Measurements from ENCODE around the gene ITPA. TPM values are rescaled to one million over a fixed set of nuclear protein-coding genes. Genes with fewer than 3 reads are reported as not detected.

The ITPA gene
- total RNA-seq: 10 to 100 TPM; 35.7 to 76.7 (median 51.8) TPM

DNA sequence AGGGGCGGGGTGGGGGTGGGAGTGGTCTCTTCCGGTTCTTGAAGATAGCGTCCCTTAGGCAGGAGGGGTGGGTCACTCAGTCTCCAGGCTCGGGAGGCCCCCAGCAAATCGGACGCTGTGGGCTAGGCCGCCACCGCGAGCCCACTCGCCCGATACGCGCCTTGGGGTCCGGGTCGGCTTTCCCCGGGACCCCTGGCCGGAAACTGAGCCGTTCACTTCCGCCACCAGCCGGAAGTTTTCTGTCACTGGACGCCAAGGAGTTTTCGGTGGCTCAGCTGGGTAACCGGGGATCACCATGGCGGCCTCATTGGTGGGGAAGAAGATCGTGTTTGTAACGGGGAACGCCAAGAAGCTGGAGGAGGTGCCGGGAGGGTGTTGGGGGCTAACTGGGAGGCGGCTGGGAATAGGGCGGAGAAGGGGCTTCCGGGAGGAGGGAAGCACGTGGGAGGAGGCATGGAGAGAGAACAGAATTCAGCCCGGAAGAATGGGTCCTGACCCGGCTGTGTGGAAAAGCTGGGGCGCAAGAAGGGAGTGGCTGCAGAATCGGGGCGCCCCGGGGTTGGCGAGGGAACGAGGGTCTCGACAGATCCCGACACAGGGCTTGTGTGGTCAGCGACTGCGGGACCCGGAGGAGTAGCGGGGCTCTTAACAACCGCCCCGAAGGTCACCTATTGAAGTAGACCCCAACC is at the start of gene ITPA:
Gene ITPA (plus strand): TSS at position 242 of the 689 bp plus-strand sequence. CDS start 54 bp downstream, at position 296.
- peak within 1 kb of the TSS; percentile 85 to 87 (median 86) for H3K27ac ChIP-seq
- no peaks in the 10 kb centered on the region for H3K27me3 ChIP-seq
- H3K4me3 ChIP-seq: peak within 1 kb of the TSS; percentile 78 to 98 (median 86)
- no peaks in the 10 kb centered on the region for H3K9me3 ChIP-seq
- H3K36me3 ChIP-seq: peaks cover 0 to 11% (median 0%) of the 10 kb centered on the region in 3 donors
- peak; percentile 53 to 75 (median 75) for DNase-seq
- H3K4me1 ChIP-seq: peaks cover 0 to 7% (median 4%) of the 10 kb centered on the region in 4 donors
- TF ChIP-seq, protein P1, sequence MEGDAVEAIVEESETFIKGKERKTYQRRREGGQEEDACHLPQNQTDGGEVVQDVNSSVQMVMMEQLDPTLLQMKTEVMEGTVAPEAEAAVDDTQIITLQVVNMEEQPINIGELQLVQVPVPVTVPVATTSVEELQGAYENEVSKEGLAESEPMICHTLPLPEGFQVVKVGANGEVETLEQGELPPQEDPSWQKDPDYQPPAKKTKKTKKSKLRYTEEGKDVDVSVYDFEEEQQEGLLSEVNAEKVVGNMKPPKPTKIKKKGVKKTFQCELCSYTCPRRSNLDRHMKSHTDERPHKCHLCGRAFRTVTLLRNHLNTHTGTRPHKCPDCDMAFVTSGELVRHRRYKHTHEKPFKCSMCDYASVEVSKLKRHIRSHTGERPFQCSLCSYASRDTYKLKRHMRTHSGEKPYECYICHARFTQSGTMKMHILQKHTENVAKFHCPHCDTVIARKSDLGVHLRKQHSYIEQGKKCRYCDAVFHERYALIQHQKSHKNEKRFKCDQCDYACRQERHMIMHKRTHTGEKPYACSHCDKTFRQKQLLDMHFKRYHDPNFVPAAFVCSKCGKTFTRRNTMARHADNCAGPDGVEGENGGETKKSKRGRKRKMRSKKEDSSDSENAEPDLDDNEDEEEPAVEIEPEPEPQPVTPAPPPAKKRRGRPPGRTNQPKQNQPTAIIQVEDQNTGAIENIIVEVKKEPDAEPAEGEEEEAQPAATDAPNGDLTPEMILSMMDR (IDR thresholded peaks at IDR 0.05): peak in 1 of 6 experiments; percentile 14
- TF ChIP-seq POLR2A (IDR thresholded peaks at IDR 0.05): peak in 1 of 2 donors; percentile 22

DNA sequence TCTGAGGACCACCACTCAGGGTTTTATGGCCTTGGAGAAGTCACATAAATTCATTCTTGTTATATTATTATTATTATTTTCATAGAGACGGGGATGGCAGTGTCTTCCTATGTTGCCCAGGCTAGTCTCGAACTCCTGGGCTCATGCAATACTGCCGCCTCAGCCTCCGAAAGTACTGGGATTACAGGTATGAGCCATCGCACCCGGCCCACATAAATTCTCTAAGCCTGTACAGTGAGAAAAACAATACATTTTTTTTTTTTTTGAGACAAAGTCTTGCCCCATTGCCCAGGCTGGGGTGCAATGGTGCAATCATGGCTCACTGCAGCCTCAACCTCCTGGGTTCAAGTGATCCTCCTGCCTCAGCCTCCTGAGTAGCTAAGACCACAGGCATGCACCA is 48.9 kb upstream of the ITPA start:
- DNase-seq: no peak
- H3K4me1 ChIP-seq: peaks cover 0 to 32% (median 19%) of the 10 kb centered on the region in 4 donors
- H3K27me3 ChIP-seq: no peaks in the 10 kb centered on the region
- H3K4me3 ChIP-seq: peak overlapping the region in 3 of 4 donors; percentile 66 to 95 (median 91)
- H3K36me3 ChIP-seq: peaks cover 0 to 2% (median 0%) of the 10 kb centered on the region in 3 donors
- no peak for TF ChIP-seq POLR2A (IDR thresholded peaks at IDR 0.05)
- TF ChIP-seq, protein P1 (IDR thresholded peaks at IDR 0.05): no peak
- H3K9me3 ChIP-seq: no peaks in the 10 kb centered on the region
- H3K27ac ChIP-seq: peak overlapping the region in 2 of 4 donors; percentile 86 to 90

DNA sequence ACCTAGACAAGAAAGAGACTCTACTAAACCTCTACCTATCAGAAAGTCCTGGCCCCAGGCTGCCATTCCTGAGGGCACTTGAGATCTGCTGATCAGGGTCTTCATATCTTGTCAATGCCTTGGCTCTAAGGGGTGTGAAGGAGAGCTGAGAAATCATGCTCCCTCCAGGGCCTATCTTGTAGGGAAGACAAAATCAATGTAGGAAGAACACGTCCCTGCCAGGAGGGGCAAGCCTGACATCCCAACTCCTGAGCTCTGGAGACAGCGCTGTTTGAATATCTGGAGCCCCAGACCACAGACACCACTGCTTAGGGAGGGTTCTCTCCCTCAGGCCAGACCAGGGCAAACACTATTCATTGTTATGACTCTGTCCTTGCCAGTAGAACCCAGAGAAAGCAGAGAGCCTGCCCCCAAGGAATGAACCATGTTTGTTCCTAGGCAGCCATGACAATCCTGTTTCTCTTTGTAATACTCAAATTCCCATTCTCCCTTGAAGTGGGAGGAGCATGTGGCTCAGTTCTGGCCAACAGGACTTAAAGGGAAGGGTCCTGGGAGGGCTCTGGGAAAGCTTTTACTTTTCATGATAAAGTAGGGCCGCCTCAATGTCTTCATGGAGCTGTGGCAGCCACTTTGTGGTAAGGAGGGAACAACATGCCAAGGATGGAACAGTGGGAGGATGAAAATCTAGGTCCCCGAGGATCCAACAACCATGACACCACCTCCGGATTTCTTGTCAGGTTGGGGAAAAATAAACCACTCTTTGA is 47.8 kb upstream of the ITPA start:
- no peaks in the 10 kb centered on the region for H3K9me3 ChIP-seq
- H3K4me1 ChIP-seq: peaks cover 0 to 25% (median 18%) of the 10 kb centered on the region in 4 donors
- no peak overlapping the region for H3K27ac ChIP-seq
- no peaks in the 10 kb centered on the region for H3K27me3 ChIP-seq
- no peak overlapping the region for H3K4me3 ChIP-seq
- DNase-seq: no peak
- H3K36me3 ChIP-seq: no peaks in the 10 kb centered on the region
- TF ChIP-seq, protein P1 (IDR thresholded peaks at IDR 0.05): no peak
- no peak for TF ChIP-seq POLR2A (IDR thresholded peaks at IDR 0.05)

DNA sequence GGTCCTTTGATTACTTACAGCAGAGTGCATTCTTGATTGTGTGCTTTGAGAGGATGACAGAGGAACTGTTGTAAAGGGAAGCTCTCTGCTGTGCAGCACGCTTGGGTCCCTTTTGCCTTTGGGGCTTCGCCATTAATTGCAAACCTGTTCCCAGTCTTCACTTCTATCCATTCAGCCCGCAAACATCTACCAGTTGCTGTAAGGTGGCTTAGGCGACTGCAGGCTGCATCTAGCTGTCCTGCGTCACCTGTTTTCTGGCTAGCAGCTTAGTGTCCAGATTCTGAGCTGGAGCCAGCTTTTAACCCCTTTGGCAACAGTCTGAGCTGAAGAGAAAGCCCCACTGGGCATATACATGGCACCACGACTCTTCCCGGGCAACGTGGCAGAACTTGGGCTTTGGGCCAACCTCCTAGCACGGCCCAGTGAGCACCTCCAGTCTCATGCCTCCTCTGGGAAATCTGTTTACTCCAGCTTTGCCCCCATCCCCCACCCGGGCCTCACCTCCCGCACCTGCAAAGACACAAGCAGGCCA is 47.2 kb upstream of the ITPA start:
- no peak overlapping the region for H3K27ac ChIP-seq

More for the DNA sequence above, 47.2 kb upstream of the ITPA start:
- TF ChIP-seq, protein P1 (IDR thresholded peaks at IDR 0.05): no peak
- no peak overlapping the region for H3K4me3 ChIP-seq
- H3K4me1 ChIP-seq: peaks cover 0 to 18% (median 13%) of the 10 kb centered on the region in 4 donors
- no peaks in the 10 kb centered on the region for H3K36me3 ChIP-seq
- no peaks in the 10 kb centered on the region for H3K27me3 ChIP-seq
- no peak for DNase-seq
- no peaks in the 10 kb centered on the region for H3K9me3 ChIP-seq
